ENCODE data around the gene DCST2.

Gene DCST2

DNA sequence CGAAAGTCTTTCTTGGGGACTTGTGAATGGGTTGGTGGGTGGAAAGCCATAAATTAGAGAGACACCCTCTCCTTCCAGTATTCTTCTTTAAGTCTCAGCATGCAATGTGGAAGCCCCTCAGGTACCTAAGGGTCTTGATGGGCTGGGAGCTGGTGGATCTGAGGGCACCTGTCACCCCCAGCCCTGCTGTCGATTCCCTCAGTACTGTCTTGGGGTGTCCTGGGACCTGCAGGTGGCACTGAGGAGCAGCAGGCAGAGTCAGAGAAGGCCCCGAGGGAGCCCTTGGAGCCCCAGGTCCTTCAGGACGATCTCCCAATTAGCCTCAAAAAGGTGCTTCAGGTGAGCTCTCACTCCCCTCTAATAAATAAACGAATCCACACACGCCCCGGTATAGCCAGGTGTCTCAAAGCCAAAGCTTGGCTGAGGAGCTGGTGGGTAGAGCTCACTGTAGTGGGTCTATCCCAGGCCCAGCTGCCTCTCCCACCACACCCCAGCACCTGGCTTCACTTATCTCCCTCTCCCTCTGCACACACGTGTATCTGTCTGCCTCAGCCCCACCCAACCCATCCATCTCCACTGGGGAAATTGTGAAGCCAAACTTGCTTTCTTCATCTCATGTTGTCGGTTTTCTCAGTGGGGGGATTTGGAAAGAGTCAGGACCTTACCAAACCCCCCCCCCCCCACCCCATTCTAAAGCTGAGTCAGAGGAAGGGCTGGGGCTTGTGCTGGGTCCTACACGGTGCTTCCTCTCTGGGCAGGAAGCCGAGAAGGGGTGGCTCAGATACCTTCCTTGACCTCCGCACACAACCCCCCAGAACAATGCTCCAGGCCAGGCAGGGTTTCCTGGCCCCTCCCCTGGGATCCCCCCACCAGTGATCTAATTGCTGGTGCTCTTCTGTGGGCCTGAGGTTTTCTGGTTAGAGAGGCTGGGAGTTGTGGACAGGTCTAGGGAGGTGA, 19.1 kb upstream of the DCST2 start:
- H3K79me2 ChIP-seq (ENCODE audit: insufficient read depth, low read length) = no peaks in the 10 kb centered on the region
- H2AFZ ChIP-seq (ENCODE audit: low read depth, low read length, severe bottlenecking) = no peak overlapping the region
- H3K36me3 ChIP-seq (ENCODE audit: low read length) = no peaks in the 10 kb centered on the region
- no peaks in the 10 kb centered on the region for H3K9me3 ChIP-seq (ENCODE audit: insufficient read depth, low read length)
- TF ChIP-seq, protein P1, sequence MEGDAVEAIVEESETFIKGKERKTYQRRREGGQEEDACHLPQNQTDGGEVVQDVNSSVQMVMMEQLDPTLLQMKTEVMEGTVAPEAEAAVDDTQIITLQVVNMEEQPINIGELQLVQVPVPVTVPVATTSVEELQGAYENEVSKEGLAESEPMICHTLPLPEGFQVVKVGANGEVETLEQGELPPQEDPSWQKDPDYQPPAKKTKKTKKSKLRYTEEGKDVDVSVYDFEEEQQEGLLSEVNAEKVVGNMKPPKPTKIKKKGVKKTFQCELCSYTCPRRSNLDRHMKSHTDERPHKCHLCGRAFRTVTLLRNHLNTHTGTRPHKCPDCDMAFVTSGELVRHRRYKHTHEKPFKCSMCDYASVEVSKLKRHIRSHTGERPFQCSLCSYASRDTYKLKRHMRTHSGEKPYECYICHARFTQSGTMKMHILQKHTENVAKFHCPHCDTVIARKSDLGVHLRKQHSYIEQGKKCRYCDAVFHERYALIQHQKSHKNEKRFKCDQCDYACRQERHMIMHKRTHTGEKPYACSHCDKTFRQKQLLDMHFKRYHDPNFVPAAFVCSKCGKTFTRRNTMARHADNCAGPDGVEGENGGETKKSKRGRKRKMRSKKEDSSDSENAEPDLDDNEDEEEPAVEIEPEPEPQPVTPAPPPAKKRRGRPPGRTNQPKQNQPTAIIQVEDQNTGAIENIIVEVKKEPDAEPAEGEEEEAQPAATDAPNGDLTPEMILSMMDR (IDR thresholded peaks at IDR 0.05; ENCODE audit: insufficient read depth, low read length, poor library complexity, severe bottlenecking) = peak; percentile 22
- no peak for TF ChIP-seq EZH2phosphoT487 (conservative IDR thresholded peaks at IDR 0.05; ENCODE audit: low read length)
- H4K20me1 ChIP-seq (ENCODE audit: low read depth, low read length) = no peaks in the 10 kb centered on the region; the same call in 1 of the 2 replicates
- H3K9me2 ChIP-seq (replicated peaks; ENCODE audit: insufficient read depth, low read length) = no peaks in the 10 kb centered on the region
- H3K9ac ChIP-seq (ENCODE audit: low read length) = no peak overlapping the region
- no peak overlapping the region for H3K4me3 ChIP-seq (ENCODE audit: insufficient read depth, low read length, poor library complexity, severe bottlenecking)
- no peak overlapping the region for H3K27ac ChIP-seq (ENCODE audit: low read depth, low read length)
- no peak overlapping the region for H3K4me2 ChIP-seq (ENCODE audit: low read depth, low read length, poor library complexity, severe bottlenecking)
- H3K27me3 ChIP-seq (ENCODE audit: low read length) = no peaks in the 10 kb centered on the region
- no peaks in the 10 kb centered on the region for H3F3A ChIP-seq (ENCODE audit: insufficient read depth)

DNA sequence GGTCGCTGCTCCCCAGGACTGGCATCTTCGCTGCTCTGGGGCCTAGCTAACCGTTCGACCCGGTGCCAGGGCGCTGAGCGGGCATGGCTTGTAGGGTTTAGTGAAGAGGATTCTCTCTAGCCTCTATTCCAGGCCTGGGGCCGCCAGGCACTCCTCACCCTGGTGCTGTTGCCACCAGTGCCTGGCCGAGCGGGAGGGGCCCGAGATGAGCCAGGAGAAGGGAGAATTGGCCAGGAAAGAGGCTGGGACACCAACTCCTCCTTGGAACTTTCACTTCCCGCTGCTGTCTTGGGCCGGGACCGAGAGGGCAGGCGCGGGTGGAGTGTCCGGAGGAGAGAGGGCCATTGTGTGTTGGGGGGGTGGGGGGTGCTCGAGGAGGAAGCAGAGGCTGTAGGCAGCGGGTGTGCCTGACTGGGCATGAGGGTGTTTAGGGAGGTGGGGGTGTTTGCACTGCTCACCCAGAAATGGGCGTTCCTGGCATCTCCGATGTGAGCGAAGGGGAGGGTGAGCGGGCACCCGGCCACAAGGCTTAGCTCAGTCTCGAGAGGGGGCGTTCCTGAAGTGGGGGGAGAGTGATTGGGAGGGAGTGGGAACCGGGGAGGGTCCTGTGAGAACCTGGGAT, 18.3 kb upstream of the DCST2 start:
- Histone ChIP-seq H2AFZ (ENCODE audit: low read depth, low read length, severe bottlenecking) (peak overlapping the region; percentile 90), H4K20me1 (ENCODE audit: low read depth, low read length) (no peaks in the 10 kb centered on the region; the same call in 1 of the 2 replicates), H3K27me3 (ENCODE audit: low read length) (no peaks in the 10 kb centered on the region), H3F3A (ENCODE audit: insufficient read depth) (no peaks in the 10 kb centered on the region), H3K4me2 (ENCODE audit: low read depth, low read length, poor library complexity, severe bottlenecking) (peak overlapping the region; percentile 72), H3K27ac (ENCODE audit: low read depth, low read length) (no peak overlapping the region), H3K9me2 (replicated peaks; ENCODE audit: insufficient read depth, low read length) (no peaks in the 10 kb centered on the region), H3K4me3 (ENCODE audit: insufficient read depth, low read length, poor library complexity, severe bottlenecking) (peak overlapping the region; percentile 64), H3K79me2 (ENCODE audit: insufficient read depth, low read length) (no peaks in the 10 kb centered on the region), H3K9ac (ENCODE audit: low read length) (peak overlapping the region; percentile 63), H3K9me3 (ENCODE audit: insufficient read depth, low read length) (no peaks in the 10 kb centered on the region), H3K36me3 (ENCODE audit: low read length) (no peaks in the 10 kb centered on the region)
- TF ChIP-seq EZH2phosphoT487 (conservative IDR thresholded peaks at IDR 0.05; ENCODE audit: low read length) = no peak

GRCh38 chr1:155051342-155051776, 17.8 kb upstream of the DCST2 start:
- Histone ChIP-seq H3K27me3 (ENCODE audit: low read length) (no peaks in the 10 kb centered on the region), H3K36me3 (ENCODE audit: low read length) (no peaks in the 10 kb centered on the region), H3F3A (ENCODE audit: insufficient read depth) (no peaks in the 10 kb centered on the region), H2AFZ (ENCODE audit: low read depth, low read length, severe bottlenecking) (peak overlapping the region; percentile 90), H3K9ac (ENCODE audit: low read length) (peak overlapping the region; percentile 63), H3K9me3 (ENCODE audit: insufficient read depth, low read length) (no peaks in the 10 kb centered on the region), H3K27ac (ENCODE audit: low read depth, low read length) (no peak overlapping the region), H3K9me2 (replicated peaks; ENCODE audit: insufficient read depth, low read length) (no peaks in the 10 kb centered on the region), H3K4me2 (ENCODE audit: low read depth, low read length, poor library complexity, severe bottlenecking) (peak overlapping the region; percentile 72), H3K79me2 (ENCODE audit: insufficient read depth, low read length) (no peaks in the 10 kb centered on the region), H3K4me3 (ENCODE audit: insufficient read depth, low read length, poor library complexity, severe bottlenecking) (peak overlapping the region; percentile 64), H4K20me1 (ENCODE audit: low read depth, low read length) (no peaks in the 10 kb centered on the region; the same call in 1 of the 2 replicates)
- TF ChIP-seq, protein P1 (IDR thresholded peaks at IDR 0.05; ENCODE audit: insufficient read depth, low read length, poor library complexity, severe bottlenecking) = no peak
- no peak for TF ChIP-seq EZH2phosphoT487 (conservative IDR thresholded peaks at IDR 0.05; ENCODE audit: low read length)

Measured in SU-DHL-6 (cell line).